DMS114 treated with DMSO at 0.1 percent for 48 hours (cell line): Measurements from ENCODE around the gene PHKG2.

Experiments
- DNase-seq: peaks from one replicate; lab custom pipeline; 2025; ENCODE audit not compliant: unreplicated experiment; lab: John Stamatoyannopoulos, UW

PHKG2 gene

DNA sequence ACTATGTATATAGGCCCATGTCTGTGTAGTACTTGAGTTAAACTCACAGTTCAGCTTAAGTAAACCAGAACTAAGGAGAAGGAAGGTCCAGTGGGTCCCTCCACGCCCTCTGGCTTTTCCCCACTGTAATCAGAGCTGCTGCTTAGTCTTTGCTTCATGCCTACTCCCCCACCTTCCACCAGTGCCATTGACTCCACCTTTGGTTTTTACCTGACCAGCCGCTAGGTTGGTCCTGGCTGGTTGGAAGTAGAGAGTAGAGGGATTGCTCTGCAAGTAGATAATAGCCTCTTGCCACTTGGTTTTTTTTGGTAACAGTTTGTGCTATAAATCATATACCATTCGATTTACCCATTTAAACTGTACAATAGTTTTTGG, 22.8 kb upstream of the PHKG2 start:
- DNase-seq: no peak

DNA sequence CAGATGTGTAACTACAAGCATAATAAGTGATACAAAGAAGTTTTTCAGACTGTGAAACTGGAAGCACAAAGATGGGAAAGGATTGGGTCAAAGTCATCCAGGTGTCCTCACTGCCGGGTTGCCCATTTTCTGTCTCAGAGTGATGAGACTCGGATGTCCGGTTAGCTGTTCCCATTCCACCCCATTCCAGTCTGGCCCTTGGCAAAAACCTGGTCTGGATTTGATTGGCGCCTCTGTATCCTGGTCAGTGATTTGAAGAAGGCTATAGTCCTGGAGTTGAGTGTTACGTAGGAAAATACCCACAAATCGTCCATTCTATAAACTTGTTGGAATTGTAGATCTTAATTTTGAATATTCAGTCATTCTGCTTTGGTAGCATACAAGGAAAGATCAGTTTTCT, 19.9 kb upstream of the PHKG2 start:
- DNase-seq: no peak

DNA sequence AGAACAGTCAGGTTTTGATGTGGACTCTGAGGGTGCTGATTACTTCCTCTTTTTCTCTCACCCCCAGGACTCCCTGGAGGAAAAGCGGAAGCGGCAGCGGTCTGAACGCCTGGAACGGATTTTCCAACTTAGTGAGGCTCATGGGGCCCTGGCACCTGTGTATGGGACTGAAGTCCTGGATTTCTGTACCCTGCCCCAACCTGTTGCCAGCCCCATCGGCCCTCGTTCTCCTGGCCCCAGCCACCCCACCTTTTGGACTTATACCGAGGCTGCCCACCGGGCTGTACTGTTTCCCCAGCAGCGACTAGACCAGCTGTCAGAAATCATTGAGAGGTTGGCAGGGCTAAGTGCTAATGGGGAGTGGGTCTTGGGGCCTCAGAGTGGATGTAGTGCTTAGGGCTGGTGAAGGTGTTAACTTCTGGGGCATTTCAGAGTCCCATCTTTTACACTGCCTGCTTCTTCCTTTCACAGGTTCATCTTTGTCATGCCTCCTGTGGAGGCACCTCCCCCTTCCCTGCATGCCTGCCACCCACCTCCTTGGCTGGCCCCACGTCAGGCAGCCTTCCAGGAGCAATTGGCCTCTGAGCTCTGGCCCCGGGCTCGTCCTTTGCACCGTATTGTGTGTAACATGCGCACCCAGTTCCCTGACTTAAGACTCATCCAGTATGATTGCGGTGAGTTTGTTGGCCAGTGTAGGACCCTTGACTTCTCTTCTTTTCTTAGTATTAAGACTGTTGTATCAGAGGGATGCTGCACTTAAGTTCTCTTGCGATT, 19.1 kb upstream of the PHKG2 start:
- DNase-seq: no peak

DNA sequence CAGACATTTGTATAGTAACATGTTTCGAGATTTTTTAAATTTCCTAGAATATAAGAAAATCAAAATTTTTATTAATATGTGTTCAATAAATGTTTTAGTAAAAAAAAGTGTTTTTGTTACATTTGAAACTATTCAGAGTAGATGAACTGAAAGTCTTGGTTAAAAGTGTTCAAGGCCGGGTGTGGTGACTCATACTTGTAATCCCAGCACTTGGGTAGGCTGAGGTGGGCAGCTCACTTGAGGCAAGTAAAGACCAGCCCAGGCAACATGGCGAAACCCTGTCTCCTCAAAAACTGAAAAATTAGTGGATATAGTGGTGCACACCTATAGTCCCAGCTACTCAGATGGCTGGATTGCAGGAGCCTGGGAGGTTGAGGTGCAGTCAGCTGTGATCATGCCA, 16.8 kb upstream of the PHKG2 start:
- no peak for DNase-seq

DNA sequence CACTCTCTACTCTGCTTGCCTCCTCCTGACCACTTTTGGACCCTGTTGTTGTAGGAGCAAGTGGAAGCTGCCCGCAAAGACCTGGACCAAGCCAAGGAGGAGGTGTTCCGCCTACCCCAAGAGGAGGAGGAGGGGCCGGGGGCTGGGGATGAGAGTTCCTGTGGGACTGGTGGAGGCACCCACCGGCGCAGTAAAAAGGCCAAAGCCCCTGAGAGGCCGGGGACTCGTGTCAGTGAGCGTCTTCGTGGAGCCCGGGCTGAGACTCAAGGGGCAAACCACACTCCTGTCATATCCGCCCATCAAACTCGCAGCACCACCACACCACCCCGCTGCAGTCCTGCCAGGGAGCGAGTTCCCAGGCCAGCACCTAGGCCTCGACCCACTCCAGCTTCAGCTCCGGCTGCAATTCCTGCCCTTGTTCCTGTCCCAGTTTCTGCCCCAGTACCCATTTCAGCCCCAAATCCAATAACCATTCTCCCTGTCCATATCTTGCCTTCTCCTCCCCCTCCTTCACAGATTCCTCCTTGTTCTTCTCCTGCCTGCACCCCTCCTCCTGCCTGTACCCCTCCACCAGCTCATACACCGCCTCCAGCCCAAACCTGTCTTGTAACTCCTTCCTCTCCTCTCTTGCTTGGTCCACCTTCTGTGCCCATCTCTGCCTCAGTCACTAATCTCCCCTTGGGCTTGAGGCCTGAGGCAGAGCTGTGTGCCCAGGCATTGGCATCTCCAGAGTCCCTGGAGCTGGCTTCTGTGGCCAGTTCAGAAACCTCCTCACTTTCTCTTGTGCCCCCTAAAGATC, 11.0 kb upstream of the PHKG2 start:
- DNase-seq: no peak

DNA sequence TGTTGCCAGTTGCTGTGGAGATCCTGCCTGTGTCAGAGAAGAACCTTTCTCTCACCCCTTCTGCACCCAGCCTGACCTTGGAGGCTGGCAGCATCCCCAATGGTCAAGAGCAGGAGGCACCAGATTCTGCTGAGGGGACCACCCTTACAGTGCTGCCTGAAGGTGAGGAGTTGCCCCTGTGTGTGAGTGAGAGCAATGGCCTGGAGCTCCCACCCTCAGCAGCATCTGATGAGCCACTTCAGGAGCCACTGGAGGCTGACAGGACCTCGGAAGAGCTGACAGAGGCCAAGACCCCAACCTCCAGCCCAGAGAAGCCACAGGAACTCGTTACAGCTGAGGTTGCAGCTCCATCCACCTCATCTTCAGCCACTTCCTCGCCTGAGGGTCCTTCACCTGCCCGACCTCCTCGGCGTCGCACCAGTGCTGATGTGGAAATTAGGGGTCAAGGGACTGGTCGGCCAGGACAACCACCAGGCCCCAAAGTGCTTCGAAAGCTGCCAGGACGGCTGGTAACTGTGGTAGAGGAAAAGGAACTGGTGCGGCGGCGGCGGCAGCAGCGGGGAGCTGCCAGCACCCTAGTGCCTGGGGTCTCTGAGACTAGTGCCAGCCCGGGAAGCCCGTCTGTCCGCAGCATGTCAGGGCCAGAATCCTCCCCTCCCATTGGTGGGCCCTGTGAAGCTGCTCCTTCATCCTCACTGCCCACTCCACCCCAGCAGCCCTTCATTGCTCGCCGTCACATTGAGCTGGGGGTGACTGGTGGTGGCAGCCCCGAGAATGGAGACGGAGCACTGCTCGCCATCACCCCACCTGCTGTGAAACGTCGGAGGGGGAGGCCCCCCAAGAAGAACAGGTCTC, 10.2 kb upstream of the PHKG2 start:
- no peak for DNase-seq

DNA sequence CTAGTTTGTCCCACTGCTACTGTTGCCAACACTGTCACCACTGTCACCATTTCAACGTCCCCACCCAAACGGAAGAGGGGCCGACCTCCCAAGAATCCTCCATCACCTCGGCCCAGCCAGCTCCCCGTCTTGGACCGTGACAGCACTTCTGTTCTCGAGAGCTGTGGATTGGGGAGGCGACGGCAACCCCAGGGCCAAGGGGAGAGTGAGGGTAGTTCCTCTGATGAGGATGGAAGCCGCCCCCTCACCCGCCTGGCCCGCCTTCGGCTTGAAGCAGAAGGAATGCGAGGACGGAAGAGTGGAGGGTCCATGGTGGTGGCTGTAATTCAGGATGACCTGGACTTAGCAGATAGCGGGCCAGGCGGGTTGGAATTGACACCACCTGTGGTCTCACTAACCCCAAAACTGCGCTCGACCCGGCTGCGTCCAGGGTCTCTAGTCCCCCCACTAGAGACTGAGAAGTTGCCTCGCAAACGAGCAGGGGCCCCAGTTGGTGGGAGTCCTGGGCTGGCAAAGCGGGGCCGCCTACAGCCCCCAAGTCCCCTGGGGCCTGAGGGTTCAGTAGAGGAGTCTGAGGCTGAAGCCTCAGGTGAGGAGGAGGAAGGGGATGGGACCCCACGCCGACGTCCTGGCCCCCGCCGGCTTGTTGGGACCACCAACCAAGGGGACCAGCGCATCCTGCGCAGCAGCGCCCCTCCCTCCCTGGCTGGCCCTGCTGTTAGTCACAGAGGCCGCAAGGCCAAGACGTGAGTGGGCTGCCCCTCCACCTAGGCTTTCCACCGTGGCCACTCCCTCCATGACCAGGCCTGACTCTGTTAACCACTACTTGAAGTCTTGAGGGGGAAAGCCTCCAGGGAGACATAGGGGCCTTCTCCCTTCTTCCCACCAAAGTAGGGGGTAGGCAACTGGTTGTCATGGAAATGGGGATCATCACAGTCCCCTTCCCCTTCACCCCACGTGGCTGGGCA, 9.0 kb upstream of the PHKG2 start:
- DNase-seq: no peak

DNA sequence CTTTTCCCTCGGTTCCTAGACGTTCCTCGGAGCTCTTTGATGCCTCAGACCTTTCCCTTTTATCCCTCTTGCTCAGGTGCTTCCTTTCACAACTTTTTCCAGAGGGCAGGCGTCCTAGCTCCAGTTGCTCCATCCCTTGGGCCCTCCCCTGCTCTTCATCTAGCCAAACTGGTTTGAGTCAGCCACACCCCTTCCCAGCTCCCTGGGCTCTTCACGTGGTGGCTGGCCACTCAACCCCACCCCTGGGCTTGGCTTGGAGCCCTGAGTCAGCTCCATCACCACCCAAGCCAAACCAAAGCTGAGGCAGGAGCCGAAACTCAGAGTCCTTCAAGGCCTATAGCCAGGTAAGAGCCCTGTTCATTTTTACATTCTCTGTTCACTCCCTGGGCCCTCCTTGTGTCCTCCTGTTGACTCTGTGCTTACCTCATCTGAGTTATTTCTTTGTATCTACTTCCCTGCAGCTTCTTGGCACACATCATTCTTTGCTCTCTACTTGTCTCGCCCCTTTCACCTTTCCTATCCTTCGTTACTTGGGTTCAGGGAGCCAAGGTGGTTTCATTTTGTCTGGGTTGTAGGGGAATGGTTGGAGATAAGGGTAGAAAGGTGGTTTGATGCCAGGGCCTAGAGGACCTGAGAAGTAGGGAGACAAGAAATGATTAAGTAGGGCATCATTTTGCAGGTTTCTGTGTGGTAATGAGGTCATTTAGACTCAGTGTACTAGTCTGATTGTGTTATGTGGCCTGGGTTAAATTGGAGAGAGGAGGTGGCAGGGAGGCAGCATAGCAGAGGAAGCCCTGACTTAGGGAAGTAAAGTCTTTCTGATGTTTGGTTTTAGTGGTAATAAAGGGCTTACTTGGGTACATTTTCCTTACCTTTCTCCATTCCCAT, 7.6 kb upstream of the PHKG2 start:
- no peak for DNase-seq

DNA sequence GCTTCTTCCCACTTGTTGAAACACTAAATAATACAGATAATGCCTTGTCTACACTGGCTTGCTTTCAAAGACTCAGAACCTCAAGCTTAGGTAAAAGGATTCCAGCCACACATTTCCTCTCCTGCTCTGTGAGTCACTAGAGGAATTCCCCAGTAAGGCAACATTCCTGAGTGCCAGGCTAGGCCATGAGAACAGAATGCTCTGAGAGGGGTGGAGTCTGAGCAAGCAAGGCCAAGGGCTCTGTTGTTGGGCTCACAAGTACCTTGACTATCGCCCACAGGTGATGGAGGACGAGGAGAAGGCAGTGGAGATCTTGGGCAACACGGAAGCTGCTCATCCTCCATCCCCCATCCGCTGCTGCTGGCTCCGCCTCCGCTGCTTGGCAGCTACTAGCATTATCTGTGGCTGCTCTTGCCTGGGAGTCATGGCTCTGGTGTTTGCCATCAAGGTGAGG, 6.7 kb upstream of the PHKG2 start:
- DNase-seq: no peak

DNA sequence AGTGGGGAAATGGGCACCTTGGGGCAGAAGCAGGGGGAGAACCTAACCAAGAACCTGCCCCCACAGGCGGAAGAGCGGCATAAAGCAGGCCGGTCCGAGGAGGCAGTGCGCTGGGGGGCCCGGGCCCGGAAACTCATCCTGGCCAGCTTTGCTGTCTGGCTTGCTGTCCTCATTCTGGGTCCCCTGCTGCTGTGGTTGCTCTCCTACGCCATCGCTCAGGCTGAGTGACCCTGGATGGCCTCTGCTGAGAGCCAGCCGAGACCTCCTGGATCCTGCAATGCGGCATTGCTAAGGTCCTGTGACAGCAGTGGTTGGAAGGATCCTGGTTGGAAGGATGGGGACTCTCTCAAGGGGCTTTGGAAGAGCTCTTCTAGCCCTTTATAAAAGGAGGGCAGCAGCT, 4.5 kb upstream of the PHKG2 start:
- DNase-seq: no peak

DNA sequence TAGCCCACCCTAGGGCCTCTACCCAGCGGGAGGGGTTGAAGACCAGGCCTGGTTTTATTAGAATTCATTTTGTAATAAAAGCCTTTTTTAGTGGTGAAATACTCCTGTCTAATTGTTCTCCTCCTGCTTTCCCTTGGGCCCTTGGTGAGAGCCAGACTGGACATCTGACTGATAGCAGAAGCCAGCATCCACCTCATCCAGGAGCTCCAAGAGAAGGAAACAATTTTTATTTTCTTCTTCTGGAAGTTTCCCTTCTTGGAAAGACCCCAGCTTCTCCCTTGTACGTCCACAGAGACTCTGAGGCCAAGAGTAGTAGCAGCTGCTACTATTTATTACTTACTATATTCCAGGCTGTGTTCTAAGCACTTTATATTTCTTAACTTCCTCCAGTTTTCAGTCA, 4.0 kb upstream of the PHKG2 start:
- DNase-seq: no peak

DNA sequence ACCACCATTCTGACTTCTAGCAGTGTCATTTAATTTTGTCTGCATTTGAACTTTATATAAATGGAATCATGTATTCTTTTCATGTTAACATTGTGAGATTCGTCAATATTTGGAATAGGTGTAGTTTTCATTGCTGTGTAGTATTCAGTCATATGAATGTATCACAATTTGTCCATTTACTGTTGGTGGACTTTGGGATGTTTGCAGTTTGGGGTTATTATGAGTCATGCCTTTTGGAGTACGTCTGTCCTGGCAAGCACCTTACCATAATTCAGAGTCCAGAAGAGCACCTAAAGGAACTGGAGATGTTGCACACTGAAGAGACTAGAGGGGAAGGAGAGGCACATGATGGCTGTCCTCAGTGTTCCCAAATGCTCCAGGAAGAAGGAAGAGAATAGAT, 3.1 kb upstream of the PHKG2 start:
- no peak for DNase-seq

DNA sequence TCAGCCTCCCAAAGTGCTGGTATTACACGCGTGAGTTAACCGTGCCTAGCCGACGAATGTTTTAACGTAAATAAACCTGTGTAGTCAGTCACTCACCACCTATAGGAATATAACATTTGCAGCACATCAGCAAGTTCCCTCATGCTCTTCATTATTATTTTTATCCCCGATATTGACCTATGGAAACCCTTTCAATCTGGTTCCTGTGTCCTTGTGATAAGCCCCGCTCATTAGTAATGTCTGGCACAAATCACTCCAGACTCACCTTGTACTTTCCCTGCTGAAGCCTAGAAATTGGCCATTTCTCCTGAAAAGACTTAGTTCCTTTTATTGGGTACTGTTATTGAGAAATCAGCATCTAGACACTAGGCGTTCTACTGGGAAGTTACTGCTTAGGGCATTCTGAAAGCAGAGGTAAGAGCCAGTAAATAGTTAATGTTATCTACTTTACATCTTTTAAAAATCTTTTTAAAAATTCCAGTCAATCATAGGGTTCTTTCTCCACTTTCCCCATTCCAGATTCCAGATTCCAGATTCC, 1.5 kb upstream of the PHKG2 start:
- no peak for DNase-seq

DNA sequence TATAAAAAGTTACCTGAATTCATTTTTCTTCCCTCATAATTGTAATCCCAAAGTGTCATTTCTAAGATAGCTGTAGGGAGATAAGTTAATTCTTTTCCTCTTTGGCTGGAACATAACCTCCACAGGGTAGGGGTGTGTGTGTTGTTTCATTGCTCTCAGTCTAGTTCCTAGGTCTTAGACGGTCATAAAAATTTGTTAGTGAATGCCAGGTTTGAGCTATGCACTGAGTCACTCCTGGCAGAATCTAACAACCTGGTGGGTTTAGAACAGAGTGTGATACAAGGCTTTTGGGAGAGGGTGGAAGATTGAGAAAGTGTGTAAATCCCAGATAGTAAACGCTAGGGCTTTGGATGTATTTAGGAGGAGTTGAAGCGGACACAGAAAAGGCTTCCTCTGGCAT, 894 bp upstream of the PHKG2 start:
- no peak for DNase-seq

DNA sequence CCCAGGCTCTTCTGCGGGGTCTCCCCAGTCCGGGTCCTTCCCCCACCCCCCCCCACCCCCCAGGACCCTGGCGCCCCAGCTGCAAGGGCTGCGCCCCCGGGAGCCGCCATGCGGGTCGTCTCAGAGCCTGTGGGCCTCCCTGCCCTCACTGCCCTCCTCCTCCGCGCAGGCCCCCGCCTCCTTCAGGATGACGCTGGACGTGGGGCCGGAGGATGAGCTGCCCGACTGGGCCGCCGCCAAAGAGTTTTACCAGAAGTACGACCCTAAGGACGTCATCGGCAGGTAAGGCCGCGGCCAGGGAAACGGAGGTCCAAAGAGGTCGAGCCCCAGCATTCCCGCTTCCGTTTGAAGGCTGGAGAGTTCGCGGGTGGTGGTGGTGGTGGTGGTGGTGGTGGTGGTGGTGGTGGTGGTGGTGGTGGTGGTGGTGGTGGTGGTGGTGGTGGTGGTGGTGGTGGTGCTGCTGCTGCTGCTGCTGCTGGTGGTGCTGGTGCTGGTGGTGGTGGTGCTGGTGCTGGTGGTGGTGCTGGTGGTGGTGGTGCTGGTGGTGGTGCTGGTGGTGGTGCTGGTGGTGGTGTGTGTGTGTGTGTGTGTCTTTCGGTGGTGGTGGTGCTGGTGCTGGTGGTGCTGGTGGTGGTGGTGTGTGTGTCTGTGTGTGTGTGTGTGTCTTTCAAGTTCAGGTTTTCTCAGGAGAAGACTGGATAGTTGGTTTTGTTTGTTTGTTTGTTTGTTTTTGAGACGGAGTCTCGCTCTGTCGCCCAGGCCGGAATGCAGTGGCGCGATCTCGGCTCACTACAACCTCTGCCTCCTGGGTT, 615 bp downstream of the PHKG2 start:
- no peak for DNase-seq

DNA sequence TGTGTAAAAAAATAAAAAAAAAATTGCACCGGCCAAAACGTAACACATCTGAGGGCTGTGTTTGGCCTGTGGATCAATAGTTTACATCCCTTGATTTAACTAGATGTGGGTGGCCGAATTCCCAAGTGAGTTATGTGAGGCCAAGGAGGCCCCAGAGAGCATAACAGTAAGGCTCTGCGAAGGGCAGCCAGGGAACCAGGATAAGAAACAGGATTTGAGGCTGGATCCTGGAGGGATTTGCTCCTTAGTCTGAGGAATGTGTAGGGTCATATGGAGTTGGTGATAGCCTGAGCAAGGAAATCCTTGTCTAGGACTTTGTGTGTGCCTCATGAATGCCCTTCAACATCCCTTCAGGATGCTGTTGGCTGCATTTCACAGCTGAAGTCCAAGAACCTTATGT, 2.0 kb downstream of the PHKG2 start:
- no peak for DNase-seq

DNA sequence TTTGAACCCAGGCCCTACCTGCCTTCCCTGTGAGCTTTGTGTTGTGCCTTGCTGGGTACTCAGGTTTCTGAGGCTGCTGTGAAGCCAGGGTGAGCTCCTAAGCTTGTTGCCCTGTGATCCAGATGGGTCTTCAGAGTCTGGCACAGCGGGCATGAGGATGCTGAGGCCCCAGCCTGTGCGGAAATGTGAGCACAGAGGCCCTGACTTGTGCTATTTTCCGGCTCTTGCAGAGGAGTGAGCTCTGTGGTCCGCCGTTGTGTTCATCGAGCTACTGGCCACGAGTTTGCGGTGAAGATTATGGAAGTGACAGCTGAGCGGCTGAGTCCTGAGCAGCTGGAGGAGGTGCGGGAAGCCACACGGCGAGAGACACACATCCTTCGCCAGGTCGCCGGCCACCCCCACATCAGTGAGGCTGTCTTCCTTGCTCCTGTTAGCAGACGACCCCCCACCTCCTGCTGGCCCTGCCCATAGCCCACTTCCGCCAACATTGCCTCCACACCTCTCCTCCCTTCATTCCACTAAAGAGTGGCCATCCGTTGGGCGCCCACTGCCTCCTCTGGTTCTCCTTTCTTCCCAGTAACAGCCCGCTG, 2.7 kb downstream of the PHKG2 start:
- no peak for DNase-seq

DNA sequence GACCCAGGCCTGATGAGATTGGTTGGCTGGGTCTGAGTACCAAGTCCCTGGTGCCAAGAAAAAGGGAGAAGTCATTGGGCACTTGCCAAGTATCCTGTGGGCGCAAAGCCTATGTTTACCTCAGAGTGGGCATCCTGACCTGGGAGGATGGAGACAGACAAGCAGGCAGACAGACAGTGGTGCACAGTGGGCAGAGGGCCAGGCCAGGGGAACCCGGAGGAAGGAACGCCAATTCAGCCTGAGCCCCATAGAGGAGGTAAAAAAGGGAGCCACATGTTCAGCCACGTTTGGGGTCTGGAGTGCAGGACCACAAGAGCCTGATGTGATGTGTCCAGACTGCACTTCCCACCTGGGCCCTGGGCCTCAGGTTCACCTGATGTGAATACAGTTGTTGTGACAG, 5.4 kb downstream of the PHKG2 start:
- no peak for DNase-seq
